IMR-90 (cell line): ENCODE results near the gene SLF2. TPM values are rescaled to one million over a fixed set of nuclear protein-coding genes. Genes with fewer than 3 reads are reported as not detected.

Experiments used
- ATAC-seq: fragments of 200-7000 bp; cut with Tn5 transposase; 2 replicates; pipeline ENCODE4 v1.9.1; 2020; ENCODE audit warnings: low read depth, mild to moderate bottlenecking, moderate library complexity
- BruUV-seq: library from RNA; stranded (reverse); fragments of 400-500 nt; replicated peaks from 2 replicates; lab custom pipeline; 2021; lab: Mats Ljungman, UMichigan
- CTCF ChIA-PET: fragments of 300-600 bp; formaldehyde crosslinking; extraction: SDS; loops from one replicate; lab custom pipeline; 2021; ENCODE audit warnings: antibody characterized with exemption; lab: Yijun Ruan, JAX
- POLR2A ChIA-PET: fragments of 300-600 bp; sonication (Branson Sonifier 250); formaldehyde crosslinking; loops from one replicate; lab custom pipeline; 2022; ENCODE audit warnings: antibody characterized with exemption; ENCODE audit not compliant: unreplicated experiment; lab: Charles Lee
- DNase-seq: peaks from one replicate; pipeline ENCODE4 v3.0.0; 2013
- H2AFZ ChIP-seq: replicated peaks from 2 replicates; pipeline ENCODE3; 2013; ENCODE audit warnings: low read length, mild to moderate bottlenecking; ENCODE audit not compliant: poor library complexity
- H2AK5ac ChIP-seq: 2 replicates; pipeline ENCODE4 v1.6.1; 2013; ENCODE audit warnings: low read depth, low read length, inconsistent platforms
- H2AK9ac ChIP-seq: replicated peaks from 2 replicates; pipeline ENCODE3; 2013; ENCODE audit warnings: mild to moderate bottlenecking, low read depth, low read length, moderate library complexity; ENCODE audit not compliant: poor library complexity
- H2BK120ac ChIP-seq: 2 replicates; pipeline ENCODE4 v1.6.1; 2013; ENCODE audit warnings: low read depth, low read length, inconsistent platforms
- H2BK15ac ChIP-seq: 3 replicates; pipeline ENCODE4 v1.6.1; 2013; ENCODE audit warnings: low read depth, low read length, inconsistent platforms
- H2BK20ac ChIP-seq: 2 replicates; pipeline ENCODE4 v1.6.1; 2013; ENCODE audit warnings: low read depth, mild to moderate bottlenecking, inconsistent platforms, low read length, moderate library complexity
- H2BK5ac ChIP-seq: 2 replicates; pipeline ENCODE4 v1.6.1; 2013; ENCODE audit warnings: mild to moderate bottlenecking, low read depth, low read length, inconsistent platforms; ENCODE audit not compliant: poor library complexity, severe bottlenecking
- H3K14ac ChIP-seq: replicated peaks from 2 replicates; pipeline ENCODE4 v1.6.1; 2013; ENCODE audit warnings: low read depth, low read length, inconsistent platforms
- H3K18ac ChIP-seq: 2 replicates; pipeline ENCODE4 v1.6.1; 2013; ENCODE audit warnings: low read depth, low read length, control low read depth
- H3K23ac ChIP-seq: 2 replicates; pipeline ENCODE4 v1.6.1; 2013; ENCODE audit warnings: low read depth, low read length, inconsistent platforms
- H3K27ac ChIP-seq: 2 replicates; pipeline ENCODE4 v1.5.1; 2013; ENCODE audit warnings: mild to moderate bottlenecking, control low read depth, low read length; ENCODE audit not compliant: insufficient read depth
- H3K27me3 ChIP-seq: 2 replicates; pipeline ENCODE4 v1.6.1; 2013; ENCODE audit warnings: low read length; ENCODE audit not compliant: control insufficient read depth, insufficient read depth
- H3K36me3 ChIP-seq: 2 replicates; pipeline ENCODE4 v1.6.1; 2013; ENCODE audit warnings: low read length, mixed read lengths; ENCODE audit not compliant: control insufficient read depth, insufficient read depth
- H3K4ac ChIP-seq: 2 replicates; pipeline ENCODE4 v1.6.1; 2013; ENCODE audit warnings: low read depth, low read length, inconsistent platforms
- H3K4me1 ChIP-seq: 2 replicates; pipeline ENCODE4 v1.6.1; 2013; ENCODE audit warnings: low read length, mixed read lengths; ENCODE audit not compliant: control insufficient read depth, insufficient read depth
- H3K4me2 ChIP-seq: 2 replicates; pipeline ENCODE4 v1.6.1; 2013; ENCODE audit warnings: low read depth, mild to moderate bottlenecking, control low read depth, low read length, moderate library complexity
- H3K4me3 ChIP-seq: 2 replicates; pipeline ENCODE4 v1.5.1; 2013; ENCODE audit warnings: low read depth, mild to moderate bottlenecking, control low read depth, low read length, moderate library complexity; ENCODE audit not compliant: insufficient read depth
- H3K56ac ChIP-seq: 2 replicates; pipeline ENCODE4 v1.6.1; 2013; ENCODE audit warnings: low read length, inconsistent platforms; ENCODE audit not compliant: insufficient read depth; ENCODE audit errors: extremely low read depth
- H3K79me1 ChIP-seq, 2 experiments: 2 replicates each; pipeline ENCODE4 v1.6.1; 2013; ENCODE audit warnings: low read length in 2 of 2, inconsistent platforms in 1 of 2, low read depth in 1 of 2
- H3K9ac ChIP-seq: 2 replicates; pipeline ENCODE4 v1.6.1; 2013; ENCODE audit warnings: low read depth, low read length, control low read depth
- H3K9me1 ChIP-seq: 2 replicates; pipeline ENCODE4 v1.6.1; 2013; ENCODE audit warnings: low read length, inconsistent platforms; ENCODE audit not compliant: insufficient read depth
- H3K9me3 ChIP-seq: 2 replicates; pipeline ENCODE4 v1.6.1; 2013; ENCODE audit warnings: low read length; ENCODE audit not compliant: control insufficient read depth, insufficient read depth
- H4K20me1 ChIP-seq: 2 replicates; pipeline ENCODE4 v1.6.1; 2013; ENCODE audit warnings: low read length, inconsistent platforms; ENCODE audit not compliant: insufficient read depth
- H4K5ac ChIP-seq: 2 replicates; pipeline ENCODE4 v1.6.1; 2013; ENCODE audit warnings: mild to moderate bottlenecking, low read depth, low read length, control low read depth
- H4K8ac ChIP-seq, 2 experiments: 2 replicates each; pipeline ENCODE4 v1.6.1; 2013; ENCODE audit warnings: low read depth in 2 of 2, low read length in 2 of 2, control low read depth in 1 of 2, inconsistent platforms in 1 of 2
- H4K91ac ChIP-seq: 2 replicates; pipeline ENCODE4 v1.6.1; 2013; ENCODE audit warnings: low read depth, low read length, inconsistent platforms; ENCODE audit not compliant: insufficient read depth
- BHLHE40 ChIP-seq: fragments of 150-350 bp; IDR thresholded peaks from 2 replicates; pipeline ENCODE4 v1.6.1; 2016; ENCODE audit warnings: mild to moderate bottlenecking, low read depth, low read length
- CEBPB ChIP-seq: IDR thresholded peaks from 2 replicates; pipeline ENCODE4 v1.6.1; 2012; ENCODE audit warnings: low read depth, low read length, improper control_type of control experiment
- CHD1 ChIP-seq: IDR thresholded peaks from 2 replicates; pipeline ENCODE4 v1.6.1; 2012; ENCODE audit warnings: low read depth, low read length, improper control_type of control experiment
- FOS ChIP-seq: fragments of 150-350 bp; IDR thresholded peaks from 2 replicates; pipeline ENCODE4 v1.6.1; 2016; ENCODE audit warnings: low read depth, low read length
- MAFK ChIP-seq: IDR thresholded peaks from 2 replicates; pipeline ENCODE4 v1.6.1; 2012; ENCODE audit warnings: low read depth, low read length, improper control_type of control experiment
- MXI1 ChIP-seq: IDR thresholded peaks from 2 replicates; pipeline ENCODE4 v1.6.1; 2012; ENCODE audit warnings: low read depth, mild to moderate bottlenecking, low read length, moderate library complexity, borderline replicate concordance
- NFE2L2 ChIP-seq: fragments of 150-350 bp; IDR thresholded peaks from 2 replicates; pipeline ENCODE4 v1.6.1; 2016; ENCODE audit warnings: low read depth, mild to moderate bottlenecking, low read length
- POLR2A ChIP-seq: IDR thresholded peaks from 2 replicates; pipeline ENCODE4 v1.6.1; 2012; ENCODE audit warnings: mild to moderate bottlenecking, low read depth, low read length
- RAD21 ChIP-seq: IDR thresholded peaks from 2 replicates; pipeline ENCODE4 v1.6.1; 2012; ENCODE audit warnings: low read length, improper control_type of control experiment
- RFX5 ChIP-seq: IDR thresholded peaks from 2 replicates; pipeline ENCODE4 v1.8.0; 2012; ENCODE audit warnings: low read depth, mild to moderate bottlenecking, low read length, moderate library complexity
- SMC3 ChIP-seq: fragments of 150-350 bp; IDR thresholded peaks from 2 replicates; pipeline ENCODE4 v1.6.1; 2016; ENCODE audit warnings: low read depth, mild to moderate bottlenecking, antibody characterized with exemption, low read length, moderate library complexity
- WGBS, 2 experiments: methylation state at CpG; one replicate each; pipeline versions ENCODE4 v1.1.5 to v1.1.7; 2013; ENCODE audit warnings: missing lambda C conversion rate in 2 of 2; ENCODE audit not compliant: insufficient read length in 1 of 2; ENCODE audit errors: extremely low coverage in 2 of 2; 5-methylcytosine and 5-hydroxymethylcytosine counted together
- dilution Hi-C: fragments of 300-500 bp; cut with HindIII; formaldehyde crosslinking; loops from one replicate; pipeline ENCODE4 v1.14.3; 2018; ENCODE audit warnings: low sequenced_read_pairs; ENCODE audit not compliant: unreplicated experiment
- in situ Hi-C: fragments of 300-500 bp; cut with MboI; formaldehyde crosslinking; loops from 3 replicates; pipeline ENCODE4 v1.14.3; 2019; ENCODE audit warnings: low sequenced_read_pairs, inconsistent platforms, mixed read lengths
- intact Hi-C: fragments of 100-400 bp; cut with micrococcal nuclease; formaldehyde crosslinking; loops from 2 replicates; pipeline ENCODE4 v1.10.0; 2022
- polyA plus RNA-seq, 3 experiments: library from polyadenylated mRNA; depleted of rRNA; stranded (reverse); fragments of >200 nt; gene quantifications; 2 replicates each; pipeline ENCODE4 v1.2.3, GENCODE V29; 2012; ENCODE audit warnings: low replicate concordance in 1 of 3
- total RNA-seq: library from RNA; depleted of rRNA; stranded (reverse); fragments of >200 nt; gene quantifications from 2 replicates; pipeline ENCODE4 v1.2.3, GENCODE V29; 2012
- TF ChIP-seq, protein P1 (sequence below): conservative IDR thresholded peaks from 2 replicates; pipeline ENCODE4 v1.5.1; 2012; ENCODE audit warnings: mild to moderate bottlenecking, low read depth, low read length, improper control_type of control experiment
- TF ChIP-seq, protein P2 (sequence below): fragments of 150-350 bp; IDR thresholded peaks from 2 replicates; pipeline ENCODE4 v1.6.1; 2016; ENCODE audit warnings: low read depth, mild to moderate bottlenecking, low read length, moderate library complexity, borderline replicate concordance

SLF2 gene
- total and polyA plus RNA-seq, 2 of the 4 experiments (the other 2 are of a cell fraction) = 8.5 to 21.7 TPM

DNA sequence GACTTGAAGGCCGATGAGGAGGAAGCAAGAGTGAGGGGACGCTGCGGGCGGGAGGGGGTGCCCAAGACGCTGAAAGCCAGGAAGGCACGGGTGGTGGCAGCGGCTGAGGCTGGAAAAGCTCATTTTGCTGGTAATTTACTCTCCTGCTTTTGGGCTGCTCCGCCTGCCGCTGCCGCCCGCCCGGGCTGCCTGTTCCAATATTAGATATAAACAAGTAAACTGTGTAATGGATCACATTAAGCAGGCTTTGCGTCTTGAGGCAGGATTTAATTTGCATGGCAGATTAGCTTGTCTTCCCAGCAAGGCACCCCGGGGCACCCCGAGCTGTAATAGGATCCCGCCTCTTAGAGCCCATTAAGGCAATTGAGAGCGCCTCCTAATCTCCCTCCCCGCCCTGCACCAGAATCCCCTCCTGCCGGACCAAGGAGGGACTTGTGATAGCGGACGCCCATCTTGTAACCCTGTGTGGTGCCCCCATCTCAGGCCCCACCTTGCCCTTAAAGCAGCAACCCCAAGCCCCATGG lies 46.1 kb upstream of the SLF2 start:
- H4K91ac ChIP-seq = no peak overlapping the region
- no peak overlapping the region for H3K4ac ChIP-seq
- no peak overlapping the region for H2BK5ac ChIP-seq
- no peak for TF ChIP-seq NFE2L2
- TF ChIP-seq POLR2A = no peak
- no peak for TF ChIP-seq RAD21
- TF ChIP-seq FOS = no peak
- TF ChIP-seq CHD1 = no peak
- no peak for TF ChIP-seq RFX5
- no peak for TF ChIP-seq MAFK
- TF ChIP-seq CEBPB = no peak
- TF ChIP-seq SMC3 = no peak
- TF ChIP-seq MXI1 = no peak
- no peak for TF ChIP-seq BHLHE40
- TF ChIP-seq, protein P1, sequence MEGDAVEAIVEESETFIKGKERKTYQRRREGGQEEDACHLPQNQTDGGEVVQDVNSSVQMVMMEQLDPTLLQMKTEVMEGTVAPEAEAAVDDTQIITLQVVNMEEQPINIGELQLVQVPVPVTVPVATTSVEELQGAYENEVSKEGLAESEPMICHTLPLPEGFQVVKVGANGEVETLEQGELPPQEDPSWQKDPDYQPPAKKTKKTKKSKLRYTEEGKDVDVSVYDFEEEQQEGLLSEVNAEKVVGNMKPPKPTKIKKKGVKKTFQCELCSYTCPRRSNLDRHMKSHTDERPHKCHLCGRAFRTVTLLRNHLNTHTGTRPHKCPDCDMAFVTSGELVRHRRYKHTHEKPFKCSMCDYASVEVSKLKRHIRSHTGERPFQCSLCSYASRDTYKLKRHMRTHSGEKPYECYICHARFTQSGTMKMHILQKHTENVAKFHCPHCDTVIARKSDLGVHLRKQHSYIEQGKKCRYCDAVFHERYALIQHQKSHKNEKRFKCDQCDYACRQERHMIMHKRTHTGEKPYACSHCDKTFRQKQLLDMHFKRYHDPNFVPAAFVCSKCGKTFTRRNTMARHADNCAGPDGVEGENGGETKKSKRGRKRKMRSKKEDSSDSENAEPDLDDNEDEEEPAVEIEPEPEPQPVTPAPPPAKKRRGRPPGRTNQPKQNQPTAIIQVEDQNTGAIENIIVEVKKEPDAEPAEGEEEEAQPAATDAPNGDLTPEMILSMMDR = no peak
- TF ChIP-seq, protein P2, sequence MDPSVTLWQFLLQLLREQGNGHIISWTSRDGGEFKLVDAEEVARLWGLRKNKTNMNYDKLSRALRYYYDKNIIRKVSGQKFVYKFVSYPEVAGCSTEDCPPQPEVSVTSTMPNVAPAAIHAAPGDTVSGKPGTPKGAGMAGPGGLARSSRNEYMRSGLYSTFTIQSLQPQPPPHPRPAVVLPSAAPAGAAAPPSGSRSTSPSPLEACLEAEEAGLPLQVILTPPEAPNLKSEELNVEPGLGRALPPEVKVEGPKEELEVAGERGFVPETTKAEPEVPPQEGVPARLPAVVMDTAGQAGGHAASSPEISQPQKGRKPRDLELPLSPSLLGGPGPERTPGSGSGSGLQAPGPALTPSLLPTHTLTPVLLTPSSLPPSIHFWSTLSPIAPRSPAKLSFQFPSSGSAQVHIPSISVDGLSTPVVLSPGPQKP = no peak
- H3K4me3 ChIP-seq = no peak overlapping the region
- POLR2A ChIA-PET = no interaction called here
- in situ Hi-C loops = no loop called here
- no peak for ATAC-seq
- H2BK120ac ChIP-seq = no peak overlapping the region
- dilution Hi-C loops = no loop called here
- H4K5ac ChIP-seq = no peak overlapping the region
- H3K27me3 ChIP-seq = peaks cover 53% of the 10 kb centered on the region
- no peak overlapping the region for H2BK20ac ChIP-seq
- H2AFZ ChIP-seq = no peak overlapping the region
- no peaks in the 10 kb centered on the region; the same call in 1 of the 2 replicates for H3K4me1 ChIP-seq
- CTCF ChIA-PET = interaction anchor here (1.0 kb wide), 1 partner anchor 14 kb away, joined by 3 read pairs; no protein-coding TSS in a partner anchor
- no peak overlapping the region for H2AK5ac ChIP-seq
- DNase-seq = no peak
- no peak overlapping the region for H3K27ac ChIP-seq
- no peak overlapping the region for H3K4me2 ChIP-seq
- H3K9me1 ChIP-seq = peaks cover 4% of the 10 kb centered on the region
- H3K9ac ChIP-seq = no peak overlapping the region
- no peak overlapping the region for H3K56ac ChIP-seq
- H4K20me1 ChIP-seq = no peaks in the 10 kb centered on the region
- no peak overlapping the region for H3K23ac ChIP-seq
- no peaks in the 10 kb centered on the region for H3K79me1 ChIP-seq
- no peak overlapping the region for H4K8ac ChIP-seq
- H3K18ac ChIP-seq = no peak overlapping the region
- 63% methylated on average over 2 of the region's 21 CpGs; no CpG with 5 or more reads in 1 of the 2 experiments for WGBS, 2 experiments
- H3K14ac ChIP-seq = no peak overlapping the region
- intact Hi-C loops = no loop called here
- H3K9me3 ChIP-seq = no peaks in the 10 kb centered on the region
- no TSS peak for BruUV-seq
- no peaks in the 10 kb centered on the region for H3K36me3 ChIP-seq
- no peak overlapping the region for H2AK9ac ChIP-seq
- no peak overlapping the region for H2BK15ac ChIP-seq
